Endothelial cell of umbilical vein (primary cell): ENCODE data around the gene ITGA8. TPM values are rescaled to one million over a fixed set of nuclear protein-coding genes. Genes with fewer than 3 reads are reported as not detected.

Source experiments
- BruUV-seq: library from RNA; stranded (reverse); fragments of 400-500 nt; replicated peaks from 2 replicates; lab custom pipeline; 2021; lab: Mats Ljungman, UMichigan
- CTCF ChIA-PET: fragments of 300-600, 350-600 bp; sonication (Branson Sonifier 250); formaldehyde crosslinking; loops from one replicate; lab custom pipeline; 2021; ENCODE audit warnings: antibody characterized with exemption, inconsistent platforms; lab: Charles Lee
- POLR2A ChIA-PET: fragments of 300-600, 350-600 bp; sonication (Branson Sonifier 250); formaldehyde crosslinking; loops from one replicate; lab custom pipeline; 2021; ENCODE audit warnings: antibody characterized with exemption, inconsistent platforms; lab: Charles Lee
- DNase-seq: peaks from one replicate; pipeline ENCODE4 v3.0.0-alpha.2; 2011; ENCODE audit warnings: low read depth, low spot score
- FAIRE-seq: peaks from 2 replicates; lab custom pipeline; 2011; peaks lifted over from hg19 to GRCh38; lab: Jason Lieb, UNC
- H2AFZ ChIP-seq: 2 replicates; pipeline ENCODE4 v1.6.0; 2012; ENCODE audit warnings: low read depth, low read length, control low read depth, inconsistent platforms
- H3K27ac ChIP-seq: 2 replicates; pipeline ENCODE4 v1.5.1; 2011; ENCODE audit warnings: low read depth, mild to moderate bottlenecking, control low read depth, low read length, moderate library complexity; ENCODE audit not compliant: insufficient read depth
- H3K27me3 ChIP-seq, 2 experiments: 2 replicates each; pipeline versions ENCODE4 v1.6.0 to v1.6.1; 2011; ENCODE audit warnings: low read length in 2 of 2, mixed read lengths in 1 of 2; ENCODE audit not compliant: control insufficient read depth in 2 of 2, insufficient read depth in 2 of 2
- H3K36me3 ChIP-seq, 2 experiments: 2 replicates in 1 of 2; 3 replicates in 1 of 2; pipeline ENCODE4 v1.5.1; 2011; ENCODE audit warnings: low read length in 2 of 2, mild to moderate bottlenecking in 1 of 2, moderate library complexity in 1 of 2; ENCODE audit not compliant: control insufficient read depth in 2 of 2, insufficient read depth in 2 of 2; ENCODE audit errors: extremely low read depth in 1 of 2
- H3K4me1 ChIP-seq: 3 replicates; pipeline ENCODE4 v1.5.1; 2011; ENCODE audit warnings: mild to moderate bottlenecking, low read length; ENCODE audit not compliant: control insufficient read depth, insufficient read depth; ENCODE audit errors: extremely low read depth
- H3K4me2 ChIP-seq: 2 replicates; pipeline ENCODE4 v1.6.1; 2011; ENCODE audit warnings: low read length, control low read depth, mixed read lengths; ENCODE audit not compliant: insufficient read depth
- H3K4me3 ChIP-seq, 3 experiments: fragments of 200-600 bp in 1 of 3; sonication (generic), shearing (Covaris generic) in 1 of 3; replicated peaks in 1 of 3; 2 replicates each; pipeline ENCODE4 v1.5.1; 2011 to 2016; ENCODE audit warnings: control low read depth in 3 of 3, low read length in 3 of 3, mild to moderate bottlenecking in 2 of 3, inconsistent platforms in 1 of 3, low read depth in 1 of 3, moderate library complexity in 1 of 3; ENCODE audit not compliant: insufficient read depth in 1 of 3
- H3K79me2 ChIP-seq: 2 replicates; pipeline ENCODE4 v1.6.0; 2012; ENCODE audit warnings: low read length, inconsistent platforms; ENCODE audit not compliant: control insufficient read depth, insufficient read depth
- H3K9ac ChIP-seq: replicated peaks from 2 replicates; pipeline ENCODE3; 2011; ENCODE audit warnings: low read length, control low read depth; ENCODE audit not compliant: insufficient read depth; ENCODE audit errors: extremely low read depth
- H3K9me1 ChIP-seq: replicated peaks from 3 replicates; pipeline ENCODE4 v1.6.0; 2011; ENCODE audit warnings: mild to moderate bottlenecking, low read length; ENCODE audit not compliant: control insufficient read depth, insufficient read depth; ENCODE audit errors: extremely low read depth
- H3K9me3 ChIP-seq: replicated peaks from 2 replicates; pipeline ENCODE4 v1.5.1; 2012; ENCODE audit warnings: low read length, inconsistent platforms; ENCODE audit not compliant: control insufficient read depth, insufficient read depth
- H4K20me1 ChIP-seq: replicated peaks from 2 replicates; pipeline ENCODE3; 2011; ENCODE audit warnings: mild to moderate bottlenecking, low read length; ENCODE audit not compliant: control insufficient read depth, insufficient read depth; ENCODE audit errors: extremely low read depth
- EZH2 ChIP-seq: IDR thresholded peaks from 2 replicates; pipeline ENCODE4 v1.6.1; 2012; ENCODE audit warnings: borderline replicate concordance, low read depth, mild to moderate bottlenecking, moderate library complexity, low read length, inconsistent platforms; ENCODE audit not compliant: severe bottlenecking
- FOS ChIP-seq: IDR thresholded peaks from 2 replicates; pipeline ENCODE4 v1.6.1; 2011; ENCODE audit warnings: mild to moderate bottlenecking, low read length, moderate library complexity, borderline replicate concordance; ENCODE audit not compliant: insufficient read depth
- GATA2 ChIP-seq: IDR thresholded peaks from 2 replicates; pipeline ENCODE4 v1.7.0; 2011; ENCODE audit warnings: low read depth, mild to moderate bottlenecking, moderate library complexity, mixed read lengths, low read length; ENCODE audit not compliant: insufficient read length, insufficient read depth
- JUN ChIP-seq: IDR thresholded peaks from 2 replicates; pipeline ENCODE4 v1.6.1; 2011; ENCODE audit warnings: borderline replicate concordance, low read depth; ENCODE audit not compliant: insufficient read length, insufficient read depth
- MYC ChIP-seq: IDR thresholded peaks from one replicate; pipeline ENCODE4 v1.6.1; 2011; ENCODE audit warnings: mild to moderate bottlenecking, low read depth, low read length
- POLR2A ChIP-seq: IDR thresholded peaks from 2 replicates; pipeline ENCODE4 v1.6.1; 2012; ENCODE audit warnings: low read depth, mild to moderate bottlenecking, control low read depth, low read length
- dilution Hi-C: fragments of 300-500 bp; cut with MboI; formaldehyde crosslinking; loops from one replicate; pipeline ENCODE4 v1.15.0; 2019; ENCODE audit warnings: low sequenced_read_pairs; ENCODE audit not compliant: extremely low pct_ligation_motif_present
- intact Hi-C: fragments of 100-400 bp; cut with micrococcal nuclease; formaldehyde crosslinking; loops from one replicate; pipeline ENCODE4 v1.10.0; 2022
- polyA plus RNA-seq, 4 experiments: library from polyadenylated mRNA; depleted of rRNA in 3 of 4; stranded (reverse) in 3 of 4; unstranded in 1 of 4; fragments of >200 nt; gene quantifications; 2 replicates each; pipeline versions ENCODE4 v1.2.1 to v1.2.3, GENCODE V29; 2011 to 2012; ENCODE audit warnings: missing spikeins in 1 of 4
- total RNA-seq: library from RNA; stranded (reverse); gene quantifications from 2 replicates; pipeline ENCODE4 v1.2.3, GENCODE V29; 2021
- TF ChIP-seq, protein P1 (sequence below), 2 donors: IDR thresholded peaks; 1 replicate in 1 of 2; 2 replicates in 1 of 2; pipeline ENCODE4 v1.5.1; 2011; ENCODE audit warnings: low read length in 2 of 2, mild to moderate bottlenecking in 2 of 2, moderate library complexity in 2 of 2, control low read depth in 1 of 2, inconsistent platforms in 1 of 2, low read depth in 1 of 2; ENCODE audit not compliant: insufficient read depth in 1 of 2; ENCODE audit errors: extremely low read depth in 1 of 2
- TF ChIP-seq, protein P2 (sequence below): IDR thresholded peaks from 2 replicates; pipeline ENCODE4 v1.6.1; 2011; ENCODE audit not compliant: insufficient read depth, insufficient read length

The ITGA8 gene
- total and polyA plus RNA-seq, 2 donors (not counting 3 experiments of a cell fraction or from before 2014, with no cell fraction given): 0.04 to 0.40 TPM

DNA sequence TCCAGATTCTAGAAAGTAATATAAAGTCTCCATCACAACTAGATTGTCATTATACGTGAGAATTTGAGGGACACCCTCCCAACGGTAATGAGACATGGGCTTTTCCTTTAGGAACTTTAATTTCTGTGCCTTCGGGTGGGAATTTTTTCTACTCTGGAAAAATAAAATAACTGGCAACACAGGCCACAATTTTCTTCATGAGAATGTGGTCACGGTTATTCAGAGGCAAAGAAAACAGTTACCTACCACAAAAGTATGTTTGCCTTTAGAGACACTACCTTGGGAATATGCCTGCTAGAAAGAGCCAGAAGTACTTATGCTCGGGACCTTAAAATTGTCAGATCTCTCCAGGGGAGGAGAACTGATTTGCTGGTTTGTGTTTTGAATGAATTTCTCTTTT lies 99.4 kb downstream of the ITGA8 start:
- DNase-seq (no peak), FAIRE-seq (no peak)
- Histone ChIP-seq H3K27me3 (peaks cover 0 to 2% of the 10 kb centered on the region in 2 experiments), H3K4me2 (no peak overlapping the region), H3K4me1 (no peaks in the 10 kb centered on the region), H3K4me3 (no peak overlapping the region), H3K9me1 (no peaks in the 10 kb centered on the region), H3K9ac (no peak overlapping the region), H3K9me3 (no peaks in the 10 kb centered on the region), H2AFZ (no peak overlapping the region), H3K27ac (no peak overlapping the region), H3K36me3 (no peaks in the 10 kb centered on the region), H4K20me1 (no peaks in the 10 kb centered on the region), H3K79me2 (no peaks in the 10 kb centered on the region)
- TF ChIP-seq JUN (no peak), MYC (no peak), EZH2 (no peak), FOS (no peak), GATA2 (no peak), POLR2A (no peak)
- TF ChIP-seq, protein P1, sequence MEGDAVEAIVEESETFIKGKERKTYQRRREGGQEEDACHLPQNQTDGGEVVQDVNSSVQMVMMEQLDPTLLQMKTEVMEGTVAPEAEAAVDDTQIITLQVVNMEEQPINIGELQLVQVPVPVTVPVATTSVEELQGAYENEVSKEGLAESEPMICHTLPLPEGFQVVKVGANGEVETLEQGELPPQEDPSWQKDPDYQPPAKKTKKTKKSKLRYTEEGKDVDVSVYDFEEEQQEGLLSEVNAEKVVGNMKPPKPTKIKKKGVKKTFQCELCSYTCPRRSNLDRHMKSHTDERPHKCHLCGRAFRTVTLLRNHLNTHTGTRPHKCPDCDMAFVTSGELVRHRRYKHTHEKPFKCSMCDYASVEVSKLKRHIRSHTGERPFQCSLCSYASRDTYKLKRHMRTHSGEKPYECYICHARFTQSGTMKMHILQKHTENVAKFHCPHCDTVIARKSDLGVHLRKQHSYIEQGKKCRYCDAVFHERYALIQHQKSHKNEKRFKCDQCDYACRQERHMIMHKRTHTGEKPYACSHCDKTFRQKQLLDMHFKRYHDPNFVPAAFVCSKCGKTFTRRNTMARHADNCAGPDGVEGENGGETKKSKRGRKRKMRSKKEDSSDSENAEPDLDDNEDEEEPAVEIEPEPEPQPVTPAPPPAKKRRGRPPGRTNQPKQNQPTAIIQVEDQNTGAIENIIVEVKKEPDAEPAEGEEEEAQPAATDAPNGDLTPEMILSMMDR (IDR thresholded peaks at IDR 0.05; ENCODE audit: extremely low read depth in 1 of 2, insufficient read depth in 1 of 2, low read depth in 1 of 2, low read length in 2 of 2): no peak
- TF ChIP-seq, protein P2, sequence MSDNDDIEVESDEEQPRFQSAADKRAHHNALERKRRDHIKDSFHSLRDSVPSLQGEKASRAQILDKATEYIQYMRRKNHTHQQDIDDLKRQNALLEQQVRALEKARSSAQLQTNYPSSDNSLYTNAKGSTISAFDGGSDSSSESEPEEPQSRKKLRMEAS: no peak
- intact Hi-C loops: no loop called here
- ChIA-PET POLR2A (no interaction called here), CTCF (no interaction called here)
- no TSS peak for BruUV-seq
- dilution Hi-C loops: no loop called here
